Keratinocyte (primary cell): ENCODE data around the gene CTIF.

Experiments
- EZH2 ChIP-seq: IDR thresholded peaks from one replicate; pipeline ENCODE4 v1.6.1; 2012; ENCODE audit warnings: inconsistent platforms, mild to moderate bottlenecking, low read length, moderate library complexity
- TF ChIP-seq, protein P1 (sequence below), 3 experiments: IDR thresholded peaks in 1 of 3; conservative IDR thresholded peaks in 1 of 3; optimal IDR thresholded peaks in 1 of 3; 2 replicates in 2 of 3; 3 replicates in 1 of 3; pipeline versions ENCODE3 to v1.5.1; 2011; ENCODE audit warnings: low read length in 3 of 3, mild to moderate bottlenecking in 3 of 3, moderate library complexity in 2 of 3, control low read depth in 1 of 3, inconsistent platforms in 1 of 3; ENCODE audit not compliant: insufficient read depth in 2 of 3; ENCODE audit errors: extremely low read depth in 1 of 3

DNA sequence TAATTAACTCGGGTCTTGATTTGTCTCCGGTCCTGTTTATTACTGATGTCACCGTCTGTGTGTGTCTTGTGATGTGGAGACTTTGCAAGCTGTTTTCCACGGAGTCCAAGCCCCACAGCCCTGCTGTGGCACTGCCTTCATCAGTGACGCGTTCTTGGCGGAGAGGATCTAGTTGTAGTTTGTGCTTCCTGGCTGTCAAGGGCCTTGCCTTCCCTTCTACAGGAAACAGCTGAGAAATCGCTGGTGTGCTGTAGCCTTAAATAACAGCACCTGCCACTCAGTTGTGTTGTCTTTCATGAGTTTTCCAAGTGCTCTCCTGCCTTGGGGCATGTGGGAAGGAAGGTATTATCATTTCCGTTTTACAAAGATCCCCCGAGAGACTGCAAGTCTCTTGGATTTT lies 26.3 kb downstream of the CTIF start:
- TF ChIP-seq, protein P1, sequence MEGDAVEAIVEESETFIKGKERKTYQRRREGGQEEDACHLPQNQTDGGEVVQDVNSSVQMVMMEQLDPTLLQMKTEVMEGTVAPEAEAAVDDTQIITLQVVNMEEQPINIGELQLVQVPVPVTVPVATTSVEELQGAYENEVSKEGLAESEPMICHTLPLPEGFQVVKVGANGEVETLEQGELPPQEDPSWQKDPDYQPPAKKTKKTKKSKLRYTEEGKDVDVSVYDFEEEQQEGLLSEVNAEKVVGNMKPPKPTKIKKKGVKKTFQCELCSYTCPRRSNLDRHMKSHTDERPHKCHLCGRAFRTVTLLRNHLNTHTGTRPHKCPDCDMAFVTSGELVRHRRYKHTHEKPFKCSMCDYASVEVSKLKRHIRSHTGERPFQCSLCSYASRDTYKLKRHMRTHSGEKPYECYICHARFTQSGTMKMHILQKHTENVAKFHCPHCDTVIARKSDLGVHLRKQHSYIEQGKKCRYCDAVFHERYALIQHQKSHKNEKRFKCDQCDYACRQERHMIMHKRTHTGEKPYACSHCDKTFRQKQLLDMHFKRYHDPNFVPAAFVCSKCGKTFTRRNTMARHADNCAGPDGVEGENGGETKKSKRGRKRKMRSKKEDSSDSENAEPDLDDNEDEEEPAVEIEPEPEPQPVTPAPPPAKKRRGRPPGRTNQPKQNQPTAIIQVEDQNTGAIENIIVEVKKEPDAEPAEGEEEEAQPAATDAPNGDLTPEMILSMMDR (optimal IDR thresholded peaks at IDR 0.05 in 1 of 3, IDR thresholded peaks at IDR 0.05 in 1 of 3, conservative IDR thresholded peaks at IDR 0.05 in 1 of 3; ENCODE audit: extremely low read depth in 1 of 3, insufficient read depth in 2 of 3, low read length in 3 of 3), result no peak
- TF ChIP-seq EZH2, result no peak
